Endothelial cell of umbilical vein (primary cell): ENCODE results near the gene TGM6. TPM values are rescaled to one million over a fixed set of nuclear protein-coding genes. Genes with fewer than 3 reads are reported as not detected.

Experiments
- BruUV-seq: library from RNA; stranded (reverse); fragments of 400-500 nt; replicated peaks from 2 replicates; lab custom pipeline; 2021; lab: Mats Ljungman, UMichigan
- CTCF ChIA-PET: fragments of 300-600, 350-600 bp; sonication (Branson Sonifier 250); formaldehyde crosslinking; loops from one replicate; lab custom pipeline; 2021; ENCODE audit warnings: antibody characterized with exemption, inconsistent platforms; lab: Charles Lee
- POLR2A ChIA-PET: fragments of 300-600, 350-600 bp; sonication (Branson Sonifier 250); formaldehyde crosslinking; loops from one replicate; lab custom pipeline; 2021; ENCODE audit warnings: antibody characterized with exemption, inconsistent platforms; lab: Charles Lee
- DNase-seq: peaks from one replicate; pipeline ENCODE4 v3.0.0-alpha.2; 2011; ENCODE audit warnings: low read depth, low spot score
- FAIRE-seq: peaks from 2 replicates; lab custom pipeline; 2011; peaks lifted over from hg19 to GRCh38; lab: Jason Lieb, UNC
- H2AFZ ChIP-seq: 2 replicates; pipeline ENCODE4 v1.6.0; 2012; ENCODE audit warnings: low read depth, low read length, control low read depth, inconsistent platforms
- H3K27ac ChIP-seq: 2 replicates; pipeline ENCODE4 v1.5.1; 2011; ENCODE audit warnings: low read depth, mild to moderate bottlenecking, control low read depth, low read length, moderate library complexity; ENCODE audit not compliant: insufficient read depth
- H3K27me3 ChIP-seq, 2 experiments: 2 replicates each; pipeline versions ENCODE4 v1.6.0 to v1.6.1; 2011; ENCODE audit warnings: low read length in 2 of 2, mixed read lengths in 1 of 2; ENCODE audit not compliant: control insufficient read depth in 2 of 2, insufficient read depth in 2 of 2
- H3K36me3 ChIP-seq, 2 experiments: 2 replicates in 1 of 2; 3 replicates in 1 of 2; pipeline ENCODE4 v1.5.1; 2011; ENCODE audit warnings: low read length in 2 of 2, mild to moderate bottlenecking in 1 of 2, moderate library complexity in 1 of 2; ENCODE audit not compliant: control insufficient read depth in 2 of 2, insufficient read depth in 2 of 2; ENCODE audit errors: extremely low read depth in 1 of 2
- H3K4me1 ChIP-seq: 3 replicates; pipeline ENCODE4 v1.5.1; 2011; ENCODE audit warnings: mild to moderate bottlenecking, low read length; ENCODE audit not compliant: control insufficient read depth, insufficient read depth; ENCODE audit errors: extremely low read depth
- H3K4me2 ChIP-seq: 2 replicates; pipeline ENCODE4 v1.6.1; 2011; ENCODE audit warnings: low read length, control low read depth, mixed read lengths; ENCODE audit not compliant: insufficient read depth
- H3K4me3 ChIP-seq, 3 experiments: fragments of 200-600 bp in 1 of 3; sonication (generic), shearing (Covaris generic) in 1 of 3; replicated peaks in 1 of 3; 2 replicates each; pipeline ENCODE4 v1.5.1; 2011 to 2016; ENCODE audit warnings: control low read depth in 3 of 3, low read length in 3 of 3, mild to moderate bottlenecking in 2 of 3, inconsistent platforms in 1 of 3, low read depth in 1 of 3, moderate library complexity in 1 of 3; ENCODE audit not compliant: insufficient read depth in 1 of 3
- H3K79me2 ChIP-seq: 2 replicates; pipeline ENCODE4 v1.6.0; 2012; ENCODE audit warnings: low read length, inconsistent platforms; ENCODE audit not compliant: control insufficient read depth, insufficient read depth
- H3K9ac ChIP-seq: replicated peaks from 2 replicates; pipeline ENCODE3; 2011; ENCODE audit warnings: low read length, control low read depth; ENCODE audit not compliant: insufficient read depth; ENCODE audit errors: extremely low read depth
- H3K9me1 ChIP-seq: replicated peaks from 3 replicates; pipeline ENCODE4 v1.6.0; 2011; ENCODE audit warnings: mild to moderate bottlenecking, low read length; ENCODE audit not compliant: control insufficient read depth, insufficient read depth; ENCODE audit errors: extremely low read depth
- H3K9me3 ChIP-seq: replicated peaks from 2 replicates; pipeline ENCODE4 v1.5.1; 2012; ENCODE audit warnings: low read length, inconsistent platforms; ENCODE audit not compliant: control insufficient read depth, insufficient read depth
- H4K20me1 ChIP-seq: replicated peaks from 2 replicates; pipeline ENCODE3; 2011; ENCODE audit warnings: mild to moderate bottlenecking, low read length; ENCODE audit not compliant: control insufficient read depth, insufficient read depth; ENCODE audit errors: extremely low read depth
- EZH2 ChIP-seq: IDR thresholded peaks from 2 replicates; pipeline ENCODE4 v1.6.1; 2012; ENCODE audit warnings: borderline replicate concordance, low read depth, mild to moderate bottlenecking, moderate library complexity, low read length, inconsistent platforms; ENCODE audit not compliant: severe bottlenecking
- FOS ChIP-seq: IDR thresholded peaks from 2 replicates; pipeline ENCODE4 v1.6.1; 2011; ENCODE audit warnings: mild to moderate bottlenecking, low read length, moderate library complexity, borderline replicate concordance; ENCODE audit not compliant: insufficient read depth
- GATA2 ChIP-seq: IDR thresholded peaks from 2 replicates; pipeline ENCODE4 v1.7.0; 2011; ENCODE audit warnings: low read depth, mild to moderate bottlenecking, moderate library complexity, mixed read lengths, low read length; ENCODE audit not compliant: insufficient read length, insufficient read depth
- JUN ChIP-seq: IDR thresholded peaks from 2 replicates; pipeline ENCODE4 v1.6.1; 2011; ENCODE audit warnings: borderline replicate concordance, low read depth; ENCODE audit not compliant: insufficient read length, insufficient read depth
- MYC ChIP-seq: IDR thresholded peaks from one replicate; pipeline ENCODE4 v1.6.1; 2011; ENCODE audit warnings: mild to moderate bottlenecking, low read depth, low read length
- POLR2A ChIP-seq: IDR thresholded peaks from 2 replicates; pipeline ENCODE4 v1.6.1; 2012; ENCODE audit warnings: low read depth, mild to moderate bottlenecking, control low read depth, low read length
- POLR2AphosphoS5 ChIP-seq: IDR thresholded peaks from 2 replicates; pipeline ENCODE4 v1.6.1; 2012; ENCODE audit warnings: low read depth, mild to moderate bottlenecking, control low read depth, low read length, moderate library complexity; ENCODE audit not compliant: insufficient read depth
- dilution Hi-C: fragments of 300-500 bp; cut with MboI; formaldehyde crosslinking; loops from one replicate; pipeline ENCODE4 v1.15.0; 2019; ENCODE audit warnings: low sequenced_read_pairs; ENCODE audit not compliant: extremely low pct_ligation_motif_present
- intact Hi-C: fragments of 100-400 bp; cut with micrococcal nuclease; formaldehyde crosslinking; loops from one replicate; pipeline ENCODE4 v1.10.0; 2022
- polyA plus RNA-seq, 4 experiments: library from polyadenylated mRNA; depleted of rRNA in 3 of 4; stranded (reverse) in 3 of 4; unstranded in 1 of 4; fragments of >200 nt; gene quantifications; 2 replicates each; pipeline versions ENCODE4 v1.2.1 to v1.2.3, GENCODE V29; 2011 to 2012; ENCODE audit warnings: missing spikeins in 1 of 4
- total RNA-seq: library from RNA; stranded (reverse); gene quantifications from 2 replicates; pipeline ENCODE4 v1.2.3, GENCODE V29; 2021
- TF ChIP-seq, protein P1 (sequence below): IDR thresholded peaks from 2 replicates; pipeline ENCODE4 v1.6.1; 2011; ENCODE audit not compliant: insufficient read depth, insufficient read length
- TF ChIP-seq, protein P2 (sequence below), 2 donors: IDR thresholded peaks; 1 replicate in 1 of 2; 2 replicates in 1 of 2; pipeline ENCODE4 v1.5.1; 2011; ENCODE audit warnings: low read length in 2 of 2, mild to moderate bottlenecking in 2 of 2, moderate library complexity in 2 of 2, control low read depth in 1 of 2, inconsistent platforms in 1 of 2, low read depth in 1 of 2; ENCODE audit not compliant: insufficient read depth in 1 of 2; ENCODE audit errors: extremely low read depth in 1 of 2

The TGM6 gene
- total and polyA plus RNA-seq, 2 donors (not counting 3 experiments of a cell fraction or from before 2014, with no cell fraction given) = not detected

DNA sequence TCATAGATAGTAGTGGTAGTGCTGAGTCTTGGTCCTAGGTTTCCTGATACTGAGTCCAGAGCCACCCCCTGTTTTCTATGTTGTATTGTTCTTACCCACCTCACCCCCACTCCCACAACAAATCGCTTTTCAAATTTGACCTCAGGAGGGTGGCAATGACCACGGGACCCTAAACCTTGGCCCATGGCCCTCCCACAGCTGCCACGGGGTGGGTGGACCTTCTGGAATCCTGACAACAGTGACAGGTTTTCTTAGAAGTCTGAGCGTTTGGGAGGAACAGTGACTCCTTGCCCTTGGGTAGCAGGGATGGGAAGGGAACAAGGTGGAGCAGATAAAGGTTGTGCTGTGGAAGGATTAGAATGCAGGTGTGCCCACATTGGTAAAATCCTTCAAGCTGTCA is 48.0 kb upstream of the TGM6 start:
- intact Hi-C loops (no loop called here), dilution Hi-C loops (no loop called here)
- TF ChIP-seq, protein P1, sequence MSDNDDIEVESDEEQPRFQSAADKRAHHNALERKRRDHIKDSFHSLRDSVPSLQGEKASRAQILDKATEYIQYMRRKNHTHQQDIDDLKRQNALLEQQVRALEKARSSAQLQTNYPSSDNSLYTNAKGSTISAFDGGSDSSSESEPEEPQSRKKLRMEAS = no peak
- TF ChIP-seq JUN (no peak), GATA2 (no peak), MYC (no peak), POLR2AphosphoS5 (no peak), EZH2 (no peak), FOS (no peak), POLR2A (no peak)
- TF ChIP-seq, protein P2, sequence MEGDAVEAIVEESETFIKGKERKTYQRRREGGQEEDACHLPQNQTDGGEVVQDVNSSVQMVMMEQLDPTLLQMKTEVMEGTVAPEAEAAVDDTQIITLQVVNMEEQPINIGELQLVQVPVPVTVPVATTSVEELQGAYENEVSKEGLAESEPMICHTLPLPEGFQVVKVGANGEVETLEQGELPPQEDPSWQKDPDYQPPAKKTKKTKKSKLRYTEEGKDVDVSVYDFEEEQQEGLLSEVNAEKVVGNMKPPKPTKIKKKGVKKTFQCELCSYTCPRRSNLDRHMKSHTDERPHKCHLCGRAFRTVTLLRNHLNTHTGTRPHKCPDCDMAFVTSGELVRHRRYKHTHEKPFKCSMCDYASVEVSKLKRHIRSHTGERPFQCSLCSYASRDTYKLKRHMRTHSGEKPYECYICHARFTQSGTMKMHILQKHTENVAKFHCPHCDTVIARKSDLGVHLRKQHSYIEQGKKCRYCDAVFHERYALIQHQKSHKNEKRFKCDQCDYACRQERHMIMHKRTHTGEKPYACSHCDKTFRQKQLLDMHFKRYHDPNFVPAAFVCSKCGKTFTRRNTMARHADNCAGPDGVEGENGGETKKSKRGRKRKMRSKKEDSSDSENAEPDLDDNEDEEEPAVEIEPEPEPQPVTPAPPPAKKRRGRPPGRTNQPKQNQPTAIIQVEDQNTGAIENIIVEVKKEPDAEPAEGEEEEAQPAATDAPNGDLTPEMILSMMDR (IDR thresholded peaks at IDR 0.05; ENCODE audit: extremely low read depth in 1 of 2, insufficient read depth in 1 of 2, low read depth in 1 of 2, low read length in 2 of 2) = no peak
- Histone ChIP-seq H3K36me3 (no peaks in the 10 kb centered on the region), H3K9me1 (no peaks in the 10 kb centered on the region), H3K4me3 (no peak overlapping the region), H3K27me3 (peaks cover 0 to 4% of the 10 kb centered on the region in 2 experiments), H3K4me1 (no peaks in the 10 kb centered on the region), H4K20me1 (no peaks in the 10 kb centered on the region), H3K79me2 (no peaks in the 10 kb centered on the region), H3K4me2 (no peak overlapping the region), H3K27ac (no peak overlapping the region), H3K9me3 (no peaks in the 10 kb centered on the region), H2AFZ (no peak overlapping the region), H3K9ac (no peak overlapping the region)
- no peak for FAIRE-seq
- no peak for DNase-seq
- ChIA-PET CTCF (interaction anchor here (1.3 kb wide), 1 partner anchor 13 kb away, joined by 3 read pairs; no protein-coding TSS in a partner anchor), POLR2A (no interaction called here)
- BruUV-seq = no TSS peak
